NB4 (cell line): Measurements from ENCODE around the gene SEC16A.

ENCODE experiments used
- MYC ChIP-seq: IDR thresholded peaks from 2 replicates; pipeline ENCODE4 v1.6.1; 2011; ENCODE audit warnings: low read depth, low read length
- POLR2A ChIP-seq: IDR thresholded peaks from 2 replicates; pipeline ENCODE4 v1.6.1; 2011; ENCODE audit warnings: mild to moderate bottlenecking; ENCODE audit not compliant: insufficient read length; ENCODE audit errors: extremely low read depth
- TF ChIP-seq, protein P1 (sequence below): IDR thresholded peaks from one replicate; pipeline ENCODE4 v1.5.1; 2012; ENCODE audit warnings: low read depth, low read length
- TF ChIP-seq, protein P2 (sequence below): IDR thresholded peaks from 2 replicates; pipeline ENCODE4 v1.6.1; 2011; ENCODE audit warnings: low read depth, low read length

DNA sequence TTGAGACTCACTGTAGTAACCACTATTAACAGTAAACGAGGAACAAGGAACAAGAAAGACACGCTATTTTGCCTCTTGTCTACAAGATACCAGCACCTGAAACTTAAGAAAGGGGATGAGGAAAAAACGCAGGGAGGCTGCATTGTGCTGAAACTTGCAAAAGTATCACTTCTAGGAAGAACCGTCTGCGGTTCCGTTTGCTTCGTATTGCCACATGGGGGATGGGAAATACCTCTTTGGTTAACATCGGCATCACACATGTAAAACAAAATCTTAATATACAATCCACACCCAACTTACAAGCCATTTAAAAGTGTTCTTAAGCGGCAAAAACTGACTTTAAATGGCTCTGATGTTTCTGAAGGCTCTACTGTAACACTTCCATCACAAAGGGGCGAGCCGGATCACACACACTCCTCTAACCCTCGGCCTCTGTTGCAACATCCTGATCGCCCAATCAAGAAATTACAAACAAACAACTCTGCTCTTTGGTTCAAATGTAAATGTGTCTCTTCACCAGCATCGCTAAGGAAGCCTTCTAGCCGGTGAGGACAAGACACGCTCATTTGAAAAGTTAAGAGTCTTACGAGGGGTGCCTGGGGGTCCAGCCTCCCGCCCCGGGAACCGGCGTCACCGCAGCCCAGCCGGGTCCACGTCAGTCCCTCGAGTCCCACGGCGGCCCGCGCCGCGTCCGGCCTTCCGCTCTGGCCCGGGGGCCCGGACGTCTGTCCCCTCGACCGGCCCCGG lies 621 bp downstream of the SEC16A start:
- TF ChIP-seq, protein P1, sequence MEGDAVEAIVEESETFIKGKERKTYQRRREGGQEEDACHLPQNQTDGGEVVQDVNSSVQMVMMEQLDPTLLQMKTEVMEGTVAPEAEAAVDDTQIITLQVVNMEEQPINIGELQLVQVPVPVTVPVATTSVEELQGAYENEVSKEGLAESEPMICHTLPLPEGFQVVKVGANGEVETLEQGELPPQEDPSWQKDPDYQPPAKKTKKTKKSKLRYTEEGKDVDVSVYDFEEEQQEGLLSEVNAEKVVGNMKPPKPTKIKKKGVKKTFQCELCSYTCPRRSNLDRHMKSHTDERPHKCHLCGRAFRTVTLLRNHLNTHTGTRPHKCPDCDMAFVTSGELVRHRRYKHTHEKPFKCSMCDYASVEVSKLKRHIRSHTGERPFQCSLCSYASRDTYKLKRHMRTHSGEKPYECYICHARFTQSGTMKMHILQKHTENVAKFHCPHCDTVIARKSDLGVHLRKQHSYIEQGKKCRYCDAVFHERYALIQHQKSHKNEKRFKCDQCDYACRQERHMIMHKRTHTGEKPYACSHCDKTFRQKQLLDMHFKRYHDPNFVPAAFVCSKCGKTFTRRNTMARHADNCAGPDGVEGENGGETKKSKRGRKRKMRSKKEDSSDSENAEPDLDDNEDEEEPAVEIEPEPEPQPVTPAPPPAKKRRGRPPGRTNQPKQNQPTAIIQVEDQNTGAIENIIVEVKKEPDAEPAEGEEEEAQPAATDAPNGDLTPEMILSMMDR, result no peak
- TF ChIP-seq, protein P2, sequence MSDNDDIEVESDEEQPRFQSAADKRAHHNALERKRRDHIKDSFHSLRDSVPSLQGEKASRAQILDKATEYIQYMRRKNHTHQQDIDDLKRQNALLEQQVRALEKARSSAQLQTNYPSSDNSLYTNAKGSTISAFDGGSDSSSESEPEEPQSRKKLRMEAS, result 0 out of 2 replicates have a peak, but pooled peaks have one; percentile 8
- TF ChIP-seq POLR2A (no peak), MYC (no peak)
